Measurements from ENCODE around the gene ACSM3.

- TF ChIP-seq, protein P1, sequence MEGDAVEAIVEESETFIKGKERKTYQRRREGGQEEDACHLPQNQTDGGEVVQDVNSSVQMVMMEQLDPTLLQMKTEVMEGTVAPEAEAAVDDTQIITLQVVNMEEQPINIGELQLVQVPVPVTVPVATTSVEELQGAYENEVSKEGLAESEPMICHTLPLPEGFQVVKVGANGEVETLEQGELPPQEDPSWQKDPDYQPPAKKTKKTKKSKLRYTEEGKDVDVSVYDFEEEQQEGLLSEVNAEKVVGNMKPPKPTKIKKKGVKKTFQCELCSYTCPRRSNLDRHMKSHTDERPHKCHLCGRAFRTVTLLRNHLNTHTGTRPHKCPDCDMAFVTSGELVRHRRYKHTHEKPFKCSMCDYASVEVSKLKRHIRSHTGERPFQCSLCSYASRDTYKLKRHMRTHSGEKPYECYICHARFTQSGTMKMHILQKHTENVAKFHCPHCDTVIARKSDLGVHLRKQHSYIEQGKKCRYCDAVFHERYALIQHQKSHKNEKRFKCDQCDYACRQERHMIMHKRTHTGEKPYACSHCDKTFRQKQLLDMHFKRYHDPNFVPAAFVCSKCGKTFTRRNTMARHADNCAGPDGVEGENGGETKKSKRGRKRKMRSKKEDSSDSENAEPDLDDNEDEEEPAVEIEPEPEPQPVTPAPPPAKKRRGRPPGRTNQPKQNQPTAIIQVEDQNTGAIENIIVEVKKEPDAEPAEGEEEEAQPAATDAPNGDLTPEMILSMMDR (IDR thresholded peaks at IDR 0.05): no peak
- no peak for TF ChIP-seq POLR2A (IDR thresholded peaks at IDR 0.05)
These were observed 3.8 kb downstream of the ACSM3 start for GRCh38 chr16:20767577-20767976.

Measured in right lobe of liver (tissue), 4 donors.